Fibroblast of skin of left biceps (primary cell): ENCODE data around the gene MEGF8.
A peak's percentile ranks its signal among the peaks of the same experiment; 100 is the strongest.

ENCODE experiments used
- DNase-seq, 2 experiments: peaks; one replicate each; pipeline ENCODE4 v3.0.0-alpha.2; 2013; ENCODE audit warnings: low read depth in 2 of 2

The MEGF8 gene

GRCh38 chr19:42356686-42357085, 31.3 kb downstream of the MEGF8 start:
- DNase-seq: no peak

DNA sequence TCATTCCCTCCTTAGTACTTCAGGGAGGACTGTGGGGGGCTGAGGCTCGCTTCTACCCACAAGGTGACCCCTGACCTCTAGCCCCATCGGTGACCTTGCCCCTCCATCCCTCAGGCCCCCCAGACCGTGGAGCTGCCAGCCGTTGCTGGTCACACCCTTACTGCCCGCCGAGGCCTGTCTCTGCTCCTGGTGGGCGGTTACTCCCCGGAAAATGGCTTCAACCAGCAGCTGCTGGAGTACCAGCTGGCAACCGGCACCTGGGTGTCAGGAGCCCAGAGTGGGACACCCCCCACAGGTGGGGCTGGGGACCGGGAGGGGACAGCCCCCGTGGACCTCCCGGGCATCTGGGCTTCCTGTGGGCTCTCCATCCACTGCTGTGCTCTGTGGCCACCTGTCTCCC, 31.9 kb downstream of the MEGF8 start:
- no peak for DNase-seq

- no peak for DNase-seq
These were observed 35.5 kb downstream of the MEGF8 start for GRCh38 chr19:42360787-42361544.

- DNase-seq: no peak
These were observed 36.1 kb downstream of the MEGF8 start for GRCh38 chr19:42361545-42361910.

DNA sequence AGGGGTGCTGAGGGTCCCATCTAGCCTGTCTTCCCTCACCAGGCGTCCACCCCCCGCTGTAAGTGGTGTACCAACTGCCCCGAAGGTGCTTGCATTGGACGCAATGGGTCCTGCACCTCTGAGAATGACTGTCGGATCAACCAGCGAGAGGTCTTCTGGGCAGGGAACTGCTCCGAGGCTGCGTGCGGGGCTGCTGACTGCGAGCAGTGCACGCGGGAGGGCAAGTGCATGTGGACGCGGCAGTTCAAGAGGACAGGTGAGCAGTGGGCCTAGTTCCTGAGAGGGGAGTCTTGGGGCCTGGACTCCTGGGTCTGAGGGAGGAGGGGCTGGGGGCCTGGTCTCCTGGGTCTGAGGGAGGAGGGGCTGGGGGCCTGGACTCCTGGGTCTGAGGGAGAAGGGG, 36.9 kb downstream of the MEGF8 start:
- no peak for DNase-seq

DNA sequence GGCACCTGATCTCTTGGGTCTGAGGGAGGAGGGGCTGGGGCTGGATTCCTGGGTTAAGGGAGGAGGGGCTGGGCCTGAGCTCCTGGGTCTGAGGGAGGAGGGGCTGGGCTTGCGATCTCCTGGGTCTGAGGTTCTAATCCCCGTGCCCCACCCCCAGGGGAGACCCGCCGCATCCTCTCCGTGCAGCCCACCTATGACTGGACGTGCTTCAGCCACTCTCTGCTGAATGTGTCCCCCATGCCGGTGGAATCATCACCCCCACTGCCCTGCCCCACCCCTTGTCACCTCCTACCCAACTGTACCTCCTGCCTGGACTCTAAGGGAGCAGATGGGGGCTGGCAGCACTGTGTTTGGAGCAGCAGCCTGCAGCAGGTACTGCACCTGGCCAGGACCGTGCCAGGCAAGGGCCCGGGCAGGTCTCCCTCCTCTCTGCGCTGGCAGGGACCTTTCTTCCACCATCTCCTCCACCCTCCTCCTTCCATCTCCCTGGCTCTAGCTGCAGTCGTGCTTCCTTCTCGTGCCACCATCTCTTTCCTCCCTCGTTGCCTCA, 37.5 kb downstream of the MEGF8 start:
- no peak for DNase-seq

- no peak for DNase-seq
These were observed 38.3 kb downstream of the MEGF8 start for GRCh38 chr19:42363614-42364346.

GRCh38 chr19:42366673-42367072, 41.2 kb downstream of the MEGF8 start:
- no peak for DNase-seq

DNA sequence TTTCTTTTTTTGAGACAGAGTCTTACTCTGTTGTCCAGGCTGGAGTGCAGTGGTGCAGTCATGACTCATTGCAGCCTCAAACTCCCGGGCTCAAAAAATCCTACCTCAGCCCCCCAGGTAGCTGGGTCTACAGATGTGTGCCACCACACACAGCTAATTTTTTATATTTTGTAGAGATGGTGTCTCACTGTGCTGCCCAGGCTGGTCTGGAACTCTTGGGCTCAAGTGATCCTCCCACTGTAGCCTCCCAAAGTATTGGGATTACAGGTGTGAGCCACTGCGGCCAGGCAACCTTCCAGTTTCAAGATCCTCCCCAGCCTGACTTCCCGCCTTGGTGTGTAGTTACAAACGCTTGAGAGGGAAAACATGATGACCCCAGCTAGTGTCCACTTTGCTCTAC, 42.5 kb downstream of the MEGF8 start:
- no peak for DNase-seq

- no peak for DNase-seq
These were observed 42.9 kb downstream of the MEGF8 start for GRCh38 chr19:42368360-42368759.

DNA sequence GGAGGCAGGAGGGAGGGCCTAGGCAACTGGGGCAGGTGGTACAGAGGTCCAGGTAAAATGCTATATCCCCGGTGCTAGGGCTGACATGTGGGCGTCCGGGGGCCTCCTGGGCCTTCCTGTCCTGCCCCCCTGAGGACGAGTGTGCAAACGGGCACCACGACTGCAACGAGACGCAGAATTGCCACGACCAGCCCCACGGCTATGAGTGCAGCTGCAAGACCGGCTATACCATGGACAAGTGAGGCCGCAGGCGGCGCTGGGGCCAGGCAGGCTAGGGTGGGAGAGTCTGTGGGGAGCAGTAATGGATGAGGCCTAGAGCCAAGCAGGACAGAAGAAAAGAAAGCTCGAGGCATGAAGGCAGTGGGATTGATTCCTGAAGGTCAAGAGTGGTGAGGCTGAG, 43.3 kb downstream of the MEGF8 start:
- no peak for DNase-seq

GRCh38 chr19:42369433-42370067, 44.1 kb downstream of the MEGF8 start:
- no peak for DNase-seq

GRCh38 chr19:42370068-42370520, 44.7 kb downstream of the MEGF8 start:
- DNase-seq: no peak

DNA sequence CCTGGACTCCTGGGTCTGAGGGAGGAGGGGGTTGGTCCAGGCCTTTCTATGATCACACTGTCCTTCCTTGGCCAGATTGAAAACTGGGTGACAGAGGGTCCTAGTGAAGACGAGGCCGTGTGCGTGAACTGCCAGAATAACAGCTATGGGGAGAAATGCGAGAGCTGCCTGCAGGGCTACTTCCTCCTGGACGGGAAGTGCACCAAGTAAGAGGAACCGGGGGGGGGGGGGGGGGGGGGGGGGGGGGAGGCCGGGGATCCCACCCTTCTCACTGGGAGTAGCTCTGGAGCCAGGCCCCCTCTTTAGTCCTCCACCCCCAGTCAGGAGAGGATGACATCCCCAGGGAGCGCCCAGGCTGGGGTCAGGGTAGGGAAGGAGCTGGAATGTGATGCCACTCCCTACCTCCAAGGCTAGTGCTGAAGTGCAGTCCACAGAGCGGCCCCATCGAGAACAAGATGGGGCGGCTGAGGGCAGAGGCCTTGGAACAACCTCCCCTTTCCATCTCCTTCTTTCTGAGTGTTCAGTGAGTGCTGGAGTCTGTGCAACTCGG, 45.3 kb downstream of the MEGF8 start:
- DNase-seq: peak in 1 of 2 experiments; percentile 6

GRCh38 chr19:42374826-42375376, 49.5 kb downstream of the MEGF8 start:
- no peak for DNase-seq

DNA sequence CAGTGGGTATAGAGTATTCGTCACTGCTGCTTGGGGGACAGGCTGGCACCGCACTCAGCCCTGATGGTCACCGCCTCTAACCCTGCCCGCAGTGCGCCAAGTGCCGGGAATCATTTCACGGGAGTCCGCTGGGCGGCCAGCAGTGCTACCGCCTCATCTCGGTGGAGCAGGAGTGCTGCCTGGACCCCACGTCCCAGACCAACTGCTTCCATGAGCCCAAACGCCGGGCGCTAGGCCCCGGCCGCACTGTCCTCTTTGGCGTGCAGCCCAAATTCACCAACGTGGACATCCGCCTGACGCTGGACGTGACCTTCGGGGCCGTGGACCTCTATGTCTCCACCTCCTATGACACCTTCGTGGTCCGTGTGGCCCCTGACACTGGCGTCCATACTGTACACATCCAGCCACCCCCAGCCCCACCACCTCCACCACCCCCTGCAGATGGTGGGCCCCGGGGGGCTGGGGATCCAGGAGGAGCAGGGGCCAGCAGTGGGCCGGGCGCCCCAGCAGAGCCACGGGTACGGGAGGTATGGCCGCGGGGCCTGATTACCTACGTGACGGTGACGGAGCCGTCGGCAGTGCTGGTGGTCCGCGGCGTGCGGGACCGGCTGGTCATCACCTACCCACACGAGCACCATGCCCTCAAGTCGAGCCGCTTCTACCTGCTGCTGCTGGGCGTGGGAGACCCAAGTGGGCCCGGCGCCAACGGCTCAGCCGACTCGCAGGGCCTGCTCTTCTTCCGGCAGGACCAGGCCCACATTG, 50.2 kb downstream of the MEGF8 start:
- DNase-seq: no peak

- DNase-seq: no peak
These were observed 50.7 kb downstream of the MEGF8 start for GRCh38 chr19:42376177-42376555.

DNA sequence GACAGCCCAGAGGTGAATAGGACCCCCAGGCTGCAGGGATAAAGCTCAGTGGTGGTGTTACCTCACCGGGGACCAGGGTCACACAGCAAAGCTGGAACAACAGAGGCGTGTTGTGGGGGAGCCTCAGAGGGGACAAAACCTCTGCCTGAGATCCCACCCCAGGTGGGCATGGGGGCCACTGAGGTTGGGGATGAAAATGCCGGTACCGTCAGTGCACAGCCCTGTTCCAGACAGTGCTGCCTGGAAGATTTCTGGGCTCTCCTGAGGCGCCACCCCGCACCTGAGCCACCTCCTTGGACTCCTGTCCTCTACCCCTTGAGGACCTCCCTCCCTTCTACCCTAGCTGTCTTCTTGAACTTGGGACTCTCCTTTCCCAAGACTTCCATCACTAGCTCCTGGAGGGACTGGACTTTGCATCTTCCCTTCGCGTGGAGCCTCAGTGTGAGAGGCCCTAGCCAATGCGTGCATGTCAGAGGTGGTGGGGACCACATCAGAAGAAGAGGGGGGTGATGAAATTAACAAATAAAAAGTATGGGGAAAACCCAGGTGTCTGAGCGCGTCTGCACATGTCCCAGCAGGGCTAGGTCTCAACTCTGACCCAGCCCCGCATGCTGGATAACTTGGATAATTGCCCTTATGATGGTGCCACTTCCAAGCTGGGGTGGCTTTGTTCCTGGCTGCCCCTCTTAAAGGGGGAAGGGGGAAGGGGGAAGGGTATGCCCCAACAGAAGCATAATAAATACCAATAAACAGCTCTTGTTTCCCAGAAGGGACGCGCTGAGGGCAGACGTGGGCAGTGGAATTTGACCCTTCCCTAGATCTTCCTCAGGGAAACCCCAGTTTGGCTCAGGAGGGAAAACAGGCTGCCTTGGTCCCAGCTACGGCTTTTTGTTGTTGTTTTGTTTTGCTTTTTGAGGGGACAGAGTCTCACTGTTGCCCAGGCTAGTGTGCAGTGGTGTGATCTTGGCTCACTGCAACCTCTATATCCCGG, 53.1 kb downstream of the MEGF8 start:
- no peak for DNase-seq

DNA sequence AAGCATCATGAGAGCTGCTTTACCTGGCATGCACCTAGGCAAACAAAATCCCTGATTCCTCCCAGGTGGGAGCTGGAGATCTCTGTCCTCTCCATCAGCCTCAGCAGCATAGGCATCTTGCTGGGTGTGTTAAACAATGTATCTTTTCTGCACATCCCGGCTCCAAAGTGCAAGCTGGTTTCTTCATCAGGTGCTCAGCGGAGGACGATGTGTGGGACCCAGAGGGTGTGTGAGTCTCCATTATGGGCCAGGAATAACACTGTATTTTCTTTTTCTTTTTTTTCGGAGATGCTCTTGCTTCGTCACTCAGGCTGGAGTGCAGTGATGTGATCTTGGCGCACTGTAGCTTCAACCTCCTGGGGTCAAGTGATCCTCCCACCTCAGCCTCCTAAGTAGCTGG, 54.7 kb downstream of the MEGF8 start:
- no peak for DNase-seq
